Measurements from ENCODE around the gene PTPMT1. TPM values are rescaled to one million over a fixed set of nuclear protein-coding genes. Genes with fewer than 3 reads are reported as not detected.
A peak's percentile ranks its signal among the peaks of the same experiment; 100 is the strongest.
"Not testable (repeated sequence)": the region's sequence is repeated elsewhere in the genome, so short reads cannot be mapped to it uniquely, and the experiment has no call there.

Gene PTPMT1
- total RNA-seq, 6 experiments from 2014 or later: 14.7 to 118 (median 20.5) TPM

GRCh38 chr11:47545298-47545697 lies 20.1 kb upstream of the PTPMT1 start:
- intact Hi-C loops (cut with DNase I): no loop called here
- ATAC-seq: no peak

GRCh38 chr11:47546274-47546673 lies 19.1 kb upstream of the PTPMT1 start:
- H3K4me3 ChIP-seq; H3K9me3 ChIP-seq; ATAC-seq; H3K27me3 ChIP-seq; intact Hi-C loops (cut with DNase I); DNase-seq; H3K36me3 ChIP-seq: not testable (repeated sequence)
- Histone ChIP-seq H3K27ac (peak overlapping the region in 1 of 3 donors; percentile 87), H3K4me1 (peaks cover 0 to 47% (median 20%) of the 10 kb centered on the region in 4 donors)
- WGBS (ENCODE audit: insufficient coverage, low coverage, low lambda C conversion rate, missing lambda C conversion rate): 51% methylated on average over 2 of the region's 7 CpGs

More at GRCh38 chr11:47545298-47545697, 20.1 kb upstream of the PTPMT1 start:
- Histone ChIP-seq H3K27ac (no peak overlapping the region), H3K27me3 (no peaks in the 10 kb centered on the region), H3K4me3 (no peak overlapping the region), H3K36me3 (no peaks in the 10 kb centered on the region), H3K4me1 (peaks cover 0 to 43% (median 15%) of the 10 kb centered on the region in 4 donors), H3K9me3 (no peaks in the 10 kb centered on the region)
- DNase-seq: no peak
- 80% methylated on average over 2 of the region's 6 CpGs for WGBS (ENCODE audit: insufficient coverage, low coverage, low lambda C conversion rate, missing lambda C conversion rate)
- TF ChIP-seq POLR2A (IDR thresholded peaks at IDR 0.05): no peak
- TF ChIP-seq, protein P1, sequence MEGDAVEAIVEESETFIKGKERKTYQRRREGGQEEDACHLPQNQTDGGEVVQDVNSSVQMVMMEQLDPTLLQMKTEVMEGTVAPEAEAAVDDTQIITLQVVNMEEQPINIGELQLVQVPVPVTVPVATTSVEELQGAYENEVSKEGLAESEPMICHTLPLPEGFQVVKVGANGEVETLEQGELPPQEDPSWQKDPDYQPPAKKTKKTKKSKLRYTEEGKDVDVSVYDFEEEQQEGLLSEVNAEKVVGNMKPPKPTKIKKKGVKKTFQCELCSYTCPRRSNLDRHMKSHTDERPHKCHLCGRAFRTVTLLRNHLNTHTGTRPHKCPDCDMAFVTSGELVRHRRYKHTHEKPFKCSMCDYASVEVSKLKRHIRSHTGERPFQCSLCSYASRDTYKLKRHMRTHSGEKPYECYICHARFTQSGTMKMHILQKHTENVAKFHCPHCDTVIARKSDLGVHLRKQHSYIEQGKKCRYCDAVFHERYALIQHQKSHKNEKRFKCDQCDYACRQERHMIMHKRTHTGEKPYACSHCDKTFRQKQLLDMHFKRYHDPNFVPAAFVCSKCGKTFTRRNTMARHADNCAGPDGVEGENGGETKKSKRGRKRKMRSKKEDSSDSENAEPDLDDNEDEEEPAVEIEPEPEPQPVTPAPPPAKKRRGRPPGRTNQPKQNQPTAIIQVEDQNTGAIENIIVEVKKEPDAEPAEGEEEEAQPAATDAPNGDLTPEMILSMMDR (IDR thresholded peaks at IDR 0.05): no peak

GRCh38 chr11:47550288-47551047 lies 14.9 kb upstream of the PTPMT1 start:
- Histone ChIP-seq H3K4me1 (peaks cover 0 to 47% (median 23%) of the 10 kb centered on the region in 4 donors), H3K4me3 (peak overlapping the region in 2 of 3 donors; percentile 71 to 92), H3K36me3 (no peaks in the 10 kb centered on the region), H3K27ac (peak overlapping the region; percentile 93 to 95 (median 93)), H3K9me3 (no peaks in the 10 kb centered on the region), H3K27me3 (no peaks in the 10 kb centered on the region)
- no peak for DNase-seq
- TF ChIP-seq, protein P1 (IDR thresholded peaks at IDR 0.05): no peak
- TF ChIP-seq POLR2A (IDR thresholded peaks at IDR 0.05): no peak
- WGBS (ENCODE audit: insufficient coverage, low coverage, low lambda C conversion rate, missing lambda C conversion rate): 71% methylated on average over 9 of the region's 10 CpGs
- intact Hi-C loops (cut with DNase I): no loop called here
- peak; percentile 26 to 52 (median 39) for ATAC-seq

DNA sequence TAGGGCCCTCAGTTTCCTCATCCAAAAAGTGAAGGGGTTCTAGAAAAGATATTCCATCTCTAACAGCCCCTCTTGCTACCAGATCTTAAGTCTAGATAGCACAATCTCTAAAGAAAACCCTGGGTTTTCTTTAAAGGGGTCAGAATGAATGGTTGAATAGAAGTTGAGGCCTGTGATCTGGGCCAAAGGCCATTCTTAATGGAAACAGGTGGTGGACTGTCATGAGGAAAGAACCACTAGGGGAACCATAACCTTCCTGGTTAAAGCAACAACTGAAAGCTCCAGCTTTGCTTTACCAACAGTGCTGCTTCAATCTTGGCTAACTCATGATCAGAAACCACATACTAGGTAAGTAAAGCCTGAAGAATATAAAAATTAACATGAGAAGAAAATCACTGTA lies 14.3 kb upstream of the PTPMT1 start:
- H3K4me3 ChIP-seq: peak overlapping the region; percentile 71 to 93 (median 92)
- H3K27me3 ChIP-seq: no peaks in the 10 kb centered on the region
- DNase-seq: no peak
- no peaks in the 10 kb centered on the region for H3K9me3 ChIP-seq
- TF ChIP-seq, protein P1 (IDR thresholded peaks at IDR 0.05): peak; percentile 11 to 44 (median 28)
- TF ChIP-seq POLR2A (IDR thresholded peaks at IDR 0.05): no peak
- intact Hi-C loops (cut with DNase I): no loop called here
- no peak for ATAC-seq
- H3K27ac ChIP-seq: peak overlapping the region; percentile 93 to 95 (median 93)
- no peaks in the 10 kb centered on the region for H3K36me3 ChIP-seq
- peaks cover 0 to 47% (median 23%) of the 10 kb centered on the region in 4 donors for H3K4me1 ChIP-seq

GRCh38 chr11:47552056-47552565 lies 13.3 kb upstream of the PTPMT1 start:
- DNase-seq (peak; percentile 51 to 67 (median 62)), ATAC-seq (peak; percentile 11 to 26 (median 14))
- Histone ChIP-seq H3K4me3 (peak overlapping the region; percentile 71 to 93 (median 92)), H3K27me3 (no peaks in the 10 kb centered on the region), H3K9me3 (no peaks in the 10 kb centered on the region), H3K36me3 (no peaks in the 10 kb centered on the region), H3K27ac (peak overlapping the region; percentile 93 to 95 (median 93)), H3K4me1 (peaks cover 0 to 38% (median 18%) of the 10 kb centered on the region in 4 donors)
- 0% methylated on average over 13 of the region's 22 CpGs for WGBS (ENCODE audit: insufficient coverage, low coverage, low lambda C conversion rate, missing lambda C conversion rate)
- intact Hi-C loops (cut with DNase I): no loop called here
- no peak for TF ChIP-seq POLR2A (IDR thresholded peaks at IDR 0.05)
- TF ChIP-seq, protein P1 (IDR thresholded peaks at IDR 0.05): no peak

All from right lobe of liver (tissue), 6 donors.